ENCODE measurements around the gene PRSS3. TPM values are rescaled to one million over a fixed set of nuclear protein-coding genes. Genes with fewer than 3 reads are reported as not detected.
A peak's percentile ranks its signal among the peaks of the same experiment; 100 is the strongest.
"Not testable (repeated sequence)": the region's sequence is repeated elsewhere in the genome, so short reads cannot be mapped to it uniquely, and the experiment has no call there.

PRSS3 gene
- not detected for polyA plus RNA-seq (ENCODE audit: insufficient read length)

GRCh38 chr9:33795281-33795680, at the start of gene PRSS3:
Gene PRSS3, plus strand, starts transcription at chr9:33795561. Its CDS starts 13 bp downstream, at chr9:33795574.
- DNase-seq (ENCODE audit: low read depth) = no peak

GRCh38 chr9:33748633-33749304, 46.6 kb upstream of the PRSS3 start:
- no peak for DNase-seq (ENCODE audit: low read depth)

- DNase-seq (ENCODE audit: low read depth) = not testable (repeated sequence)
Observed at GRCh38 chr9:33749305-33749654, 46.1 kb upstream of the PRSS3 start.

GRCh38 chr9:33750307-33750838, 45.0 kb upstream of the PRSS3 start:
- no peak for DNase-seq (ENCODE audit: low read depth)

- no peak for DNase-seq (ENCODE audit: low read depth)
Observed at GRCh38 chr9:33750839-33751339, 44.5 kb upstream of the PRSS3 start.

GRCh38 chr9:33751536-33752129, 43.7 kb upstream of the PRSS3 start:
- no peak for DNase-seq (ENCODE audit: low read depth)

GRCh38 chr9:33752130-33752637, 43.2 kb upstream of the PRSS3 start:
- DNase-seq (ENCODE audit: low read depth) = no peak

- not testable (repeated sequence) for DNase-seq (ENCODE audit: low read depth)
Observed at GRCh38 chr9:33752789-33753188, 42.6 kb upstream of the PRSS3 start.

GRCh38 chr9:33759648-33760047, 35.7 kb upstream of the PRSS3 start:
- DNase-seq (ENCODE audit: low read depth) = not testable (repeated sequence)

- DNase-seq (ENCODE audit: low read depth) = no peak
Observed at GRCh38 chr9:33762343-33762742, 33.0 kb upstream of the PRSS3 start.

- DNase-seq (ENCODE audit: low read depth) = not testable (repeated sequence)
Observed at GRCh38 chr9:33763709-33764108, 31.7 kb upstream of the PRSS3 start.

GRCh38 chr9:33765411-33765810, 29.9 kb upstream of the PRSS3 start:
- no peak for DNase-seq (ENCODE audit: low read depth)

- not testable (repeated sequence) for DNase-seq (ENCODE audit: low read depth)
Observed at GRCh38 chr9:33770156-33770880, 25.0 kb upstream of the PRSS3 start.

GRCh38 chr9:33773135-33773534, 22.2 kb upstream of the PRSS3 start:
- DNase-seq (ENCODE audit: low read depth) = not testable (repeated sequence)

GRCh38 chr9:33774074-33774659, 21.2 kb upstream of the PRSS3 start:
- not testable (repeated sequence) for DNase-seq (ENCODE audit: low read depth)

GRCh38 chr9:33776578-33776977, 18.8 kb upstream of the PRSS3 start:
- DNase-seq (ENCODE audit: low read depth) = no peak

GRCh38 chr9:33778700-33779351, 16.5 kb upstream of the PRSS3 start:
- peak; percentile 4 for DNase-seq (ENCODE audit: low read depth)

GRCh38 chr9:33780276-33780675, 15.1 kb upstream of the PRSS3 start:
- no peak for DNase-seq (ENCODE audit: low read depth)

GRCh38 chr9:33781736-33782135, 13.6 kb upstream of the PRSS3 start:
- DNase-seq (ENCODE audit: low read depth) = no peak

GRCh38 chr9:33782395-33783152, 12.8 kb upstream of the PRSS3 start:
- DNase-seq (ENCODE audit: low read depth) = no peak

Data from forelimb muscle (tissue), 1 donor.